Activated effector memory CD4-positive, alpha-beta T cell treated with Interleukin-2 at 50 U/mL for 16 hours (primary cell): ENCODE measurements around the gene WDR81.
"Not testable (repeated sequence)": the region's sequence is repeated elsewhere in the genome, so short reads cannot be mapped to it uniquely, and the experiment has no call there.

Source experiments
- DNase-seq: peaks from one replicate; pipeline ENCODE4 v3.0.0-alpha.2; 2020

The WDR81 gene

GRCh38 chr17:1732241-1732832 is 7.8 kb downstream of the WDR81 start:
- no peak for DNase-seq

GRCh38 chr17:1732833-1733321 is 8.4 kb downstream of the WDR81 start:
- no peak for DNase-seq

DNA sequence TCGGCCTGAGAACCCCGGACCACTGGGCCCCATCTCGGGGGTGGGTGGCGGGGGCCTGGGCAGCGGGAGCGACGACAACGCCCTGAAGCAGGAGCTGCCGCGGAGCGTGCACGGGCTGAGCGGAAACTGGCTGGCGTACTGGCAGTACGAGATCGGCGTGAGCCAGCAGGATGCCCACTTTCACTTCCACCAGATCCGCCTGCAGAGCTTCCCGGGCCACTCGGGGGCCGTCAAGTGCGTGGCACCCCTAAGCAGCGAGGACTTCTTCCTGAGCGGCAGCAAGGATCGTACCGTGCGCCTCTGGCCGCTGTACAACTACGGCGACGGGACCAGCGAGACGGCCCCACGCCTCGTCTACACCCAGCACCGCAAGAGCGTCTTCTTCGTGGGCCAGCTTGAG is 9.3 kb downstream of the WDR81 start:
- no peak for DNase-seq

DNA sequence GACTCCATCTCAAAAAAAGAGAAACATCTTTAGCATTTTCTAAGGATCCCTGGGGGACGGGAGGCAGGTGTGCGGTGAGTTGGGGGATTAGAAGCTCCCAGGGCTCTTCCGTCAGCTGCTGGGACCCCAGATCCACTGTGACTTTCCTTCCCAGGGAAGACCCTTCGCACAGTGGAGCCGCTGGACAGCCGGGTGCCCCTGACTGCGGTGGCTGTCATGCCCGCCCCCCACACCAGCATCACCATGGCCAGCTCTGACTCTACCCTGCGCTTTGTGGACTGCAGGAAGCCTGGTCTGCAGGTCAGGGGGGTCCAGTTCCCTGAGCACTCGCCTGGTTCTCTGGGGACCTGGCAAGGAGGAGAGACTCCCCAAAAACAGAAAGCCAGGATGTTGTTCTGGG is 10.9 kb downstream of the WDR81 start:
- DNase-seq, result no peak

GRCh38 chr17:1735834-1736347 is 11.4 kb downstream of the WDR81 start:
- DNase-seq, result no peak

GRCh38 chr17:1736348-1737281 is 12.1 kb downstream of the WDR81 start:
- peak; percentile 15 for DNase-seq

DNA sequence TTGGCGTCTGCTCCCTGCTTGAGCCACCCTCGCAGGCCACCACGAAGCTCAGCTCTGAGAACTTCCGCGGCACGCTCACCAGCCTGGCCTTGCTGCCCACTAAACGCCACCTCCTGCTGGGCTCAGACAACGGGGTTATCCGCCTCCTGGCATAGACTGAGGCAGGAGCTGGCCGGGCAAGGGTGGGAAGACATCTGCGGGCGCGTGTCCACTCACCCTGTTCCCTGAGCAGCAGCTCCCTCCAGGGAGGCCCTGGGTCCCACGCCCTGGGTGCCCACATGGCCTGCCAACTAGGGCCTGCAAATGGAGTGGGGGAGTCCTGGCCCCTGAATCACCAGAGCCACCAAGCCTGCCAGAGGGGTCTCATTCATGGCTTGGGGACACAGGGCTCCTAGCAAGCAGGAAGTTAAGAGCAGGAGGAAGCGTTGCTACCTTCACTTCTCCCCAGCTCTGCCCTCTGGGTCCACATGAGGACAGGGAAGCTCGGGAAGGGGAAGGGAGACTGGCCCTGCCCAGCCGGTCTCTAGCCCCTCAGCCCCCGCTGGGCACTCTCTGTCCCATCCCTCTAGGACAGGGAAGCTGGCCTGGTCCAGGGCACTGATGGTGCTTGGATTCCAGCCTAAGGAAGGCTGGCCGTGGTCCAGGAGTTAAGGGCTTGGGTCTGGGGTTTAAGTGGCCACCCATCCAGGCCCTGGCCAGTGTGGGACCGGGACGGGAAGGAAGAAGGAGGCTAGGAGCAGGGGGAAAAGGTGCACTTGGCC is 13.2 kb downstream of the WDR81 start:
- DNase-seq, result no peak

- not testable (repeated sequence) for DNase-seq
Measured at GRCh38 chr17:1741899-1742298, 17.4 kb downstream of the WDR81 start.

DNA sequence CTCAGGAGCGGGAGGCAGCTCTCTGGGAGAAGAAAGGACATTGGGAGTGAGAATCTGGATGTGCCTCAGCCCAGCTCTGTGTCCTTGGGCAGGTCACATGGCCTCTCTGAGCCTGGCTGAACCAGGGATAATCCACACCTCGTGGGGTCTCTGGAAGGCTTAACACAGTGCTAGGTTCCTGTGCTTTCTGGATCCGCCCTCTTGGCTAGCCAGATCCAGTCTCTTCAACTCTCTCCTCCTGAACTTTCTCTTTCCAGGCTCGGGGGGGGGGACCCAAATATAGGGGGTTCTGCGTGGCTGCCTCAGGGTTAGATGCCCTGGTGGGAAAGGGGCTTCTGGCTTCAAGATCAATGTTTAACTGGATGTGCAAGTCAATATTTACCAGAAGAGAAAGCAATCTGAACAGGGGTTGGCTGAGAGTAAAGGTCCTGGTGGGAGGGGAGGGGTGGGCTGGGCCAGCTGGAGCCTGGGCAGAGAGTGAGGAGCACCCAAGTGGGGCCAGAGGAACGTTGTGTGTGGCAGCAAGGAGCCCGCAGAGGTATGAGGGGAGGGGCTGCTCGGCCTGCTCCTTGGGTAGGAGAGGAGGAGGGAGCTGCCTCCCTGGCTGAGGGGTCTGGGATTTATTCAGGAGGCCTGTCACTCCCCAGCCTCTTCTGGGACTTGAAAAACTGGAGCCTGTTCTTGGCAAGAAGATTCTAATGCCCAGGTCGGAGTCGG is 18.0 kb downstream of the WDR81 start, which contains the start of gene SERPINF2:
TSS of gene SERPINF2 (plus strand) at position 501 of the 717 bp plus-strand sequence. CDS start 2,125 bp downstream, outside the sequence.
- no peak for DNase-seq

DNA sequence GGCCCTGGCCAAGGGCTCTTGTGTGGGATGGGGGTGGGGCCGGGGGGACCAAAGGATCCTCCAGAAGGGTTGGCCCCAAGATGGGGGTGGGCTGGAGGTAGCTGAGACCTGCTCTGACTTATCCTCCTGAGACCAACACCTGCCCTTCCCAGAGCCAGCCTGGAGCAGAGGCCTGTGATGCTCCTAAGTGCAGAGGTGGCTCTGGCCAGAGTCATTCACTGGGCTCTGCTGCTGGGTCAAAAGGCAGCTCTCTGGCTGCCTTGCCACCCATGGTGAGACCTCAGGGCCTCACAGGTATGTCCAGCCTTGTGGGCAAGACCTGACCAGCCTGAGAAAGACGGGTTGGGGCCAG is 18.6 kb downstream of the WDR81 start:
- no peak for DNase-seq

GRCh38 chr17:1744551-1745512 is 20.3 kb downstream of the WDR81 start:
- DNase-seq, result no peak

DNA sequence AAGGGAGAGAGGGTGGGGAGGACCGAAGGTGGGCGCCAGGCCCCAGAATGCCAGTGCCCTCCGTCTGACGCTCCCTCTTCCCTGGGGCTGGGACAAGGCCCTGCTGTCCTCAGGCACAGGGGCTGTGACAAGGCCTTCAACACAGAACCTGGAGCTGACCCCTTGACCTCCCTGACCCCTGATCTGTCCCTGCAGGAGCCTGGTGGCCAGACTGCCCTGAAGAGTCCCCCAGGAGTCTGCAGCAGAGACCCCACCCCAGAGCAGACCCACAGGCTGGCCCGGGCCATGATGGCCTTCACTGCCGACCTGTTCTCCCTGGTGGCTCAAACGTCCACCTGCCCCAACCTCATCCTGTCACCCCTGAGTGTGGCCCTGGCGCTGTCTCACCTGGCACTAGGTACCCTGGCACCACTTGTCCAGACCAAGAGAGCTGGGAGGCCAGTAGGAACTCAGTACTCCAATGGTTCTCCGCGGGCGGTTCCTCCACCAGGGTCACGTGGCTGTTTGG is 21.1 kb downstream of the WDR81 start:
- DNase-seq, result no peak

- no peak for DNase-seq
Measured at GRCh38 chr17:1746975-1747543, 22.6 kb downstream of the WDR81 start.

GRCh38 chr17:1750628-1751027 is 26.1 kb downstream of the WDR81 start:
- no peak for DNase-seq

GRCh38 chr17:1752425-1753262 is 28.1 kb downstream of the WDR81 start:
- DNase-seq, result no peak

DNA sequence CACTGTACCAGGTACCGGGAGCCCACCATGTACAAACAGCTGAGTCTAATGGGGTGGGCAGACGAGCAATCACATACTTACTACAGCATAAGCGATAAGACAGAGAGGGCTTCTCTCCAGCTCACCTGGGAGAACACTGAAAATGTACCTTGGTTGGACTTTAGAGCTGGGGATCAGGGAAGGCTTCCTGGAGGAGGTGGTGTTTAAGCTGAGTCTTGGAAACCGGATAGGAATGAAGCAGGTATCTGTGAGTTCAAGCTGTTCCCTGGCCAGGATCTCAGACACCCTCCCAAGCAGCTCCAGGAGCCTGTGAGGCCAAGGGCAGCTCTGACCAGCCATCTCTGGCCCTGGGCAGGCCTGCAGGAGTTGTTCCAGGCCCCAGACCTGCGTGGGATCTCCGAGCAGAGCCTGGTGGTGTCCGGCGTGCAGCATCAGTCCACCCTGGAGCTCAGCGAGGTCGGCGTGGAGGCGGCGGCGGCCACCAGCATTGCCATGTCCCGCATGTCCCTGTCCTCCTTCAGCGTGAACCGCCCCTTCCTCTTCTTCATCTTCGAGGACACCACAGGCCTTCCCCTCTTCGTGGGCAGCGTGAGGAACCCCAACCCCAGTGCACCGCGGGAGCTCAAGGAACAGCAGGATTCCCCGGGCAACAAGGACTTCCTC is 29.4 kb downstream of the WDR81 start:
- no peak for DNase-seq

- DNase-seq, result no peak
Measured at GRCh38 chr17:1754430-1755112, 30.1 kb downstream of the WDR81 start.

DNA sequence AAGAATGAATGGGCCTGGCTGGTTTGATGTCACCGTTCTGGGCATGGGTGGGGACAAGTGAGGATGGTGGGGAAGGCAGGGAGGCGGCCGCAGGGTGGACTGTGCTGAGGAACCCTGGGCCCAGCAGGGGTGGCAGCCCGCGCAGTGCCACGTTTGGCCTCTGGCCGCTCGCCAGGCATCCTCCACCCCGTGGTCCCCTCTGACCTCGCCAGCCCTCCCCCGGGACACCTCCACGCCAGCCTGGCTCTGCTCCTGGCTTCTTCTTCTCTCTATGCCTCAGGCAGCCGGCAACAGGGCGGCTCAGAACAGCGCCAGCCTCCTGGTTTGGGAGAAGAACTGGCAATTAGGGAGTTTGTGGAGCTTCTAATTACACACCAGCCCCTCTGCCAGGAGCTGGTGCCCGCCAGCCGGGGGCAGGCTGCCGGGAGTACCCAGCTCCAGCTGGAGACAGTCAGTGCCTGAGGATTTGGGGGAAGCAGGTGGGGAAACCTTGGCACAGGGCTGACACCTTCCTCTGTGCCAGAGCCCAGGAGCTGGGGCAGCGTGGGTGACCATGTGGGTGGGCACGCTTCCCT is 30.8 kb downstream of the WDR81 start:
- no peak for DNase-seq
